Right lobe of liver (tissue), 6 donors: ENCODE measurements around the gene APBA1. TPM values are rescaled to one million over a fixed set of nuclear protein-coding genes. Genes with fewer than 3 reads are reported as not detected.

Experiments
- ATAC-seq, 4 donors: fragments of 200-7000 bp; cut with Tn5 transposase; one replicate each; pipeline ENCODE4 v1.9.1; 2020; ENCODE audit warnings: mild to moderate bottlenecking in 4 of 4, moderate library complexity in 4 of 4
- DNase-seq, 3 donors: peaks; one replicate each; pipeline ENCODE4 v3.0.0-alpha.2; 2020
- H3K27ac ChIP-seq, 3 donors: fragments of 200-600 bp; one replicate each; pipeline ENCODE4 v1.8.0; 2022
- H3K27me3 ChIP-seq, 2 donors: fragments of 200-600 bp; one replicate each; pipeline ENCODE4 v1.8.0; 2022
- H3K36me3 ChIP-seq, 4 donors: fragments of 200-600 bp; sonication (generic) in 1 of 4; one replicate each; pipeline versions ENCODE4 v1.5.1 to v1.8.0; 2017 to 2022; ENCODE audit warnings: control low read depth in 1 of 4
- H3K4me1 ChIP-seq, 4 donors: fragments of 200-600 bp; sonication (generic) in 1 of 4; one replicate each; pipeline versions ENCODE4 v1.5.1 to v1.8.0; 2017 to 2022; ENCODE audit warnings: control low read depth in 1 of 4
- H3K4me3 ChIP-seq, 3 donors: fragments of 200-600 bp; one replicate each; pipeline ENCODE4 v1.8.0; 2022
- H3K9me3 ChIP-seq, 4 donors: fragments of 200-600 bp; sonication (generic) in 1 of 4; one replicate each; pipeline versions ENCODE4 v1.5.1 to v1.8.0; 2017 to 2022; ENCODE audit warnings: control low read depth in 1 of 4
- POLR2A ChIP-seq: fragments of 450-650 bp; IDR thresholded peaks from one replicate; pipeline ENCODE4 v1.6.1; 2017; ENCODE audit warnings: antibody characterized with exemption, mild to moderate bottlenecking
- WGBS: methylation state at CpG from one replicate; pipeline ENCODE4 v1.1.6; 2018; ENCODE audit warnings: low coverage, low lambda C conversion rate; ENCODE audit not compliant: insufficient coverage; ENCODE audit errors: missing lambda C conversion rate; 5-methylcytosine and 5-hydroxymethylcytosine counted together
- intact Hi-C, 2 donors: fragments of 100-400 bp; cut with DNase I; formaldehyde crosslinking; loops; one replicate each; pipeline versions ENCODE4 v1.11.2 to v1.14.1; 2022
- total RNA-seq, 6 experiments: library from RNA; depleted of rRNA in 2 of 6; stranded (reverse); fragments of >200 nt in 2 of 6; fragmentation: NEBNext Ultra II Directional in 3 of 6; extraction: Animal tissue kit (Norgen Biotek cat#: 25700) in 3 of 6; gene quantifications; one replicate each; pipeline versions ENCODE4 v1.1.0 to v1.2.4, GENCODE V29; 2016 to 2023
- TF ChIP-seq, protein P1 (sequence below), 4 donors: fragments of 200-600 bp in 3 of 4; fragments of 450-650 bp in 1 of 4; IDR thresholded peaks; one replicate each; pipeline versions ENCODE4 v1.5.1 to v1.8.0; 2016 to 2022; ENCODE audit warnings: antibody characterized with exemption in 4 of 4, mild to moderate bottlenecking in 2 of 4
- donor health status: DM: no; HTN: yes; CAD: no.
- donor health status: DM: no; HTN: no; CAD: no.
- donor health status: DM: no; HTN: no; CAD: no.
- donor health status: DM: no; HTN: yes; CAD: no.
- donor health status: DM: no; HTN: yes; CAD: no.

APBA1 gene
- total RNA-seq, 6 experiments from 2014 or later, result 6.6 to 25.5 (median 16.7) TPM

DNA sequence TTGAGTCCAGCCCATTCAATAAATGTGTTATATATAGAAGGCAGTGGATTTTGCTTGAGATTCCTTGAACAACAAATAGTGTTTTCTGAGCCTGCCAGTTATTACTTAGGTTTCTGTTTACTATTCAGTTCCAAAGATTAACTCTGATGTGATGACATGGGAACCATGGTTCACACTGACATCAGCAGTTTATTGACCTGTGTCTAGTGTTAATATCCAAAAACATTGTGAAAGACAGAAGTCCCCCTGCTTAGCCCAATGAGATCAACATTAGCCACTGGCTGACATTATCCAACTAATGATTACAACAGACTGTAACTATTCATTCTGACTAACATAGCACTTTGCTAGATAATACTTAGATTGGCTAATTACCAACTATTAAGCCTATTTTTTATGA, 14.9 kb downstream of the APBA1 start:
- Histone ChIP-seq H3K27me3 (no peaks in the 10 kb centered on the region), H3K27ac (peak overlapping the region; percentile 83 to 97 (median 91)), H3K36me3 (no peaks in the 10 kb centered on the region), H3K9me3 (no peaks in the 10 kb centered on the region), H3K4me3 (no peak overlapping the region), H3K4me1 (peaks cover 0 to 19% (median 7%) of the 10 kb centered on the region in 4 donors)
- ATAC-seq (peak; percentile 79 to 97 (median 85)), DNase-seq (peak in 1 of 3 donors; percentile 62)
- TF ChIP-seq, protein P1, sequence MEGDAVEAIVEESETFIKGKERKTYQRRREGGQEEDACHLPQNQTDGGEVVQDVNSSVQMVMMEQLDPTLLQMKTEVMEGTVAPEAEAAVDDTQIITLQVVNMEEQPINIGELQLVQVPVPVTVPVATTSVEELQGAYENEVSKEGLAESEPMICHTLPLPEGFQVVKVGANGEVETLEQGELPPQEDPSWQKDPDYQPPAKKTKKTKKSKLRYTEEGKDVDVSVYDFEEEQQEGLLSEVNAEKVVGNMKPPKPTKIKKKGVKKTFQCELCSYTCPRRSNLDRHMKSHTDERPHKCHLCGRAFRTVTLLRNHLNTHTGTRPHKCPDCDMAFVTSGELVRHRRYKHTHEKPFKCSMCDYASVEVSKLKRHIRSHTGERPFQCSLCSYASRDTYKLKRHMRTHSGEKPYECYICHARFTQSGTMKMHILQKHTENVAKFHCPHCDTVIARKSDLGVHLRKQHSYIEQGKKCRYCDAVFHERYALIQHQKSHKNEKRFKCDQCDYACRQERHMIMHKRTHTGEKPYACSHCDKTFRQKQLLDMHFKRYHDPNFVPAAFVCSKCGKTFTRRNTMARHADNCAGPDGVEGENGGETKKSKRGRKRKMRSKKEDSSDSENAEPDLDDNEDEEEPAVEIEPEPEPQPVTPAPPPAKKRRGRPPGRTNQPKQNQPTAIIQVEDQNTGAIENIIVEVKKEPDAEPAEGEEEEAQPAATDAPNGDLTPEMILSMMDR (IDR thresholded peaks at IDR 0.05), result no peak
- TF ChIP-seq POLR2A, result no peak
- intact Hi-C loops, result no loop called here

DNA sequence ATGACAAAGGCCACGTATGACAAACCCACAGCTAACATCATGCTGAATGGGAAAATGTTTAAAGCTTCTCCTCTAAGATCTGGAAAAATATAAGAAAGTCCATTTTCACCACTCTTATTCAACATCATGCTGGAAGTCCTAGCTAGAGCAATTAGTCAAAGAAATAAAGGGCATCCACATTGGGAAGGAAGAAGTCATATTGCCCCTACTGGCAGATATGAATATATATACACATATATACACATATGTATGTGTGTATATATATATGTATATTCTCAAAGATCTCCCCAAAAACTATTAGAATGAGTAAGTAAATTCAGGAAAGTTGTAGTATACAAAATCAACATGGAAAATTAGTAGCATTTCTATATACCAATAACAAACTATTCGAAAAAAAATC, 17.1 kb downstream of the APBA1 start:
- TF ChIP-seq, protein P1 (IDR thresholded peaks at IDR 0.05), result no peak
- no peak for TF ChIP-seq POLR2A
- Histone ChIP-seq H3K36me3 (no peaks in the 10 kb centered on the region), H3K27ac (peak overlapping the region in 2 of 3 donors; percentile 9 to 97), H3K9me3 (no peaks in the 10 kb centered on the region), H3K4me1 (peaks cover 0 to 28% (median 10%) of the 10 kb centered on the region in 4 donors), H3K4me3 (no peak overlapping the region), H3K27me3 (no peaks in the 10 kb centered on the region)
- 81% methylated on average over 2 of the region's 2 CpGs for WGBS
- ATAC-seq (no peak), DNase-seq (no peak)
- intact Hi-C loops, result no loop called here

DNA sequence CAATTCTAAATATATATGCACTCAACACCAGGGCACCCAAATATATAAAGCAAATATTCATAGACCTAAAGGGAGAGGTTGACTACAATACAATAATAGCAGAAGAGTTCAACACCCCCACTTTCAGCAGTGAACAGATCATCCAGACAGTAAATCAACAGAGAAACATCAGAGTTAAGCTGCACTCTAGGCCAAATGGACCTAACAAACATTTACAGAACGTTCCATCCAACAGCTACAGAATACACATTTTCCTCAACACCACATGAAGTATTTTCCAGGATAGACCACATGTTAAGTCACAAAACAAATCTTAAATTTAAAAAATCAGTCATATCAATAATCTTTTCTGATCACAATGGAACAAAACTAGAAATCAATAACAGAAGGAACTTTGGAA, 18.9 kb downstream of the APBA1 start:
- peak; percentile 63 to 80 (median 66) for ATAC-seq
- DNase-seq, result no peak
- Histone ChIP-seq H3K27ac (peak overlapping the region; percentile 67 to 97 (median 73)), H3K4me3 (no peak overlapping the region), H3K9me3 (no peaks in the 10 kb centered on the region), H3K27me3 (no peaks in the 10 kb centered on the region), H3K4me1 (peaks cover 0 to 28% (median 8%) of the 10 kb centered on the region in 4 donors), H3K36me3 (no peaks in the 10 kb centered on the region)
- WGBS, result 29% methylated on average over 1 of the region's 1 CpG
- no peak for TF ChIP-seq POLR2A
- TF ChIP-seq, protein P1 (IDR thresholded peaks at IDR 0.05), result no peak
- intact Hi-C loops, result no loop called here

DNA sequence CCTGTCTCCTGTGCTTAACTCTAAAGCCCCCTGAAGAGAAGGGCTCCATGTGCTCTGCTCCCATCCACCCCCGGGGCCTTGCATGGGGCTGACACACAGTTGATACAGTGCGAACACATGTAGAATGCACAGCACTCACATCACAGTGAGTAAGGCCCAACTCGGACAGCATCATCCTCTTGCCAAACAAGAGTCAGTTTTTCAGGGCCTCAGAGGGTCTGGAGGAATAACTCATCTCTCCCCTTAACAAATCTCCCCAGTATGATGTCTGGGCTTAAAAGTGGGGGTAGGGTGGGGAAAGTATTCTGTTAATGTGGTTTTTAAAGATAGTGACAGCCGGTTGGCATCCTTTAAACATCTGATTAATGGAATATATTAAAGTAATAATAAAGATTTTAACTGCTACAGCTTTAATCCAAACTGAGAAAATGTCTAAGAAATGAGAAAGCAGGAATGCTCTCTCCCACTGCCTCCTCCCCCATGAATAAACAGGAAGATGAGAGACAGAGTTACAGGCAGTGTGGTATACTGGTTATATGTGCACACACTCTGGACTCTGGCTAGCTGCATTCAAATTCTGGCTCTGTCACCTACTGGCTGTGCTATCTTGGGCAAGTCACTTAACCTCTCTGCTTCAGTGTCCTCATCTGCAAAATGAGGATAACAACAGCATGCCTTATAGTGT, 22.5 kb downstream of the APBA1 start:
- intact Hi-C loops, result no loop called here
- H3K36me3 ChIP-seq, result no peaks in the 10 kb centered on the region
- no peaks in the 10 kb centered on the region for H3K27me3 ChIP-seq
- 40% methylated on average over 2 of the region's 4 CpGs for WGBS
- peak in 1 of 4 donors; percentile 17 for ATAC-seq
- peaks cover 0 to 28% (median 8%) of the 10 kb centered on the region in 4 donors for H3K4me1 ChIP-seq
- no peak for TF ChIP-seq POLR2A
- TF ChIP-seq, protein P1 (IDR thresholded peaks at IDR 0.05), result no peak
- DNase-seq, result no peak
- H3K27ac ChIP-seq, result peak overlapping the region in 1 of 3 donors; percentile 6
- no peaks in the 10 kb centered on the region for H3K9me3 ChIP-seq
- no peak overlapping the region for H3K4me3 ChIP-seq
